Liver (tissue), 3 donors: ENCODE results near the gene PPA1.

Source experiments
- RAD21 ChIP-seq, 2 donors: IDR thresholded peaks; 2 replicates each; pipeline ENCODE4 v1.6.1; 2016; ENCODE audit warnings: antibody characterized with exemption in 2 of 2, mild to moderate bottlenecking in 2 of 2
- TF ChIP-seq, protein P1 (sequence below): fragments of 150-350 bp; IDR thresholded peaks from 2 replicates; pipeline ENCODE4 v1.5.1; 2017; ENCODE audit warnings: improper control_type of control experiment, low read depth, low read length; ENCODE audit not compliant: missing input control
- TF ChIP-seq, protein P2 (sequence below): IDR thresholded peaks from 2 replicates; pipeline ENCODE4 v1.6.1; 2016; ENCODE audit warnings: antibody characterized with exemption
- TF ChIP-seq, protein P3 (sequence below): IDR thresholded peaks from 2 replicates; pipeline ENCODE4 v1.6.1; 2016; ENCODE audit warnings: antibody characterized with exemption
- TF ChIP-seq, protein P4 (sequence below): IDR thresholded peaks from 2 replicates; pipeline ENCODE4 v1.6.1; 2016; ENCODE audit warnings: antibody characterized with exemption, mild to moderate bottlenecking
- donor health status: healthy.
- donor health status: healthy.

DNA sequence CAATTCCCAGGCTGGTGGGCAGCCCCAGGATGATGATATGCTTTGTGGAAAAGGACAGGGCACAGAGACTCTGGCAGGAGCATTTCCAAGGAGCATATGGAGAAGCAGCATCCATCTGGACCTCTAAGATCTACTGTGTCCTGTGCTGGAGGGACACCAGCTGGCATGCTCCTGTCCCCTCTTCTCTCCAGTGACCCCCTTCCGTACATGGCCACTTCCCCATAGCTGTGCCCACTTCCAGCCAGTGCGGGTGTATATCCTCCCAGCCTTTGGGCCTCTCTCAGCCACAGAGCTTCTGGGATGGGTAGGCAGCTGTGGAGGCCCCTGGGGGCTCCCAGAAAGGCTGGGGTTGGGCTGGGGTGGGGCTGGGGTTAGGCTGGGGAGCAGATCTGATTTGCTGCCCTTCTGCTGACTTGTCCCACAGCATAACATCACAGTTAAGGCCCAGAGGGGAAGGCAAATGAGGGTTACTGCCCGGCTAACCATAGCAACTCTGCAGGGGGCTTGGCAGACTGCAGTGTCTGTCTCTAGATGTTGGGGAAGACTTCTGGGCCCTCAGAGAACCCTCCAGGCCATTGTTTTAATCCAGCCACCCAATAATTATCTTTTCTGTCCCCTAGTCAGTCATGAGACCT lies 44.3 kb upstream of the PPA1 start:
- TF ChIP-seq, protein P1, sequence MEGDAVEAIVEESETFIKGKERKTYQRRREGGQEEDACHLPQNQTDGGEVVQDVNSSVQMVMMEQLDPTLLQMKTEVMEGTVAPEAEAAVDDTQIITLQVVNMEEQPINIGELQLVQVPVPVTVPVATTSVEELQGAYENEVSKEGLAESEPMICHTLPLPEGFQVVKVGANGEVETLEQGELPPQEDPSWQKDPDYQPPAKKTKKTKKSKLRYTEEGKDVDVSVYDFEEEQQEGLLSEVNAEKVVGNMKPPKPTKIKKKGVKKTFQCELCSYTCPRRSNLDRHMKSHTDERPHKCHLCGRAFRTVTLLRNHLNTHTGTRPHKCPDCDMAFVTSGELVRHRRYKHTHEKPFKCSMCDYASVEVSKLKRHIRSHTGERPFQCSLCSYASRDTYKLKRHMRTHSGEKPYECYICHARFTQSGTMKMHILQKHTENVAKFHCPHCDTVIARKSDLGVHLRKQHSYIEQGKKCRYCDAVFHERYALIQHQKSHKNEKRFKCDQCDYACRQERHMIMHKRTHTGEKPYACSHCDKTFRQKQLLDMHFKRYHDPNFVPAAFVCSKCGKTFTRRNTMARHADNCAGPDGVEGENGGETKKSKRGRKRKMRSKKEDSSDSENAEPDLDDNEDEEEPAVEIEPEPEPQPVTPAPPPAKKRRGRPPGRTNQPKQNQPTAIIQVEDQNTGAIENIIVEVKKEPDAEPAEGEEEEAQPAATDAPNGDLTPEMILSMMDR, result no peak
- no peak for TF ChIP-seq RAD21 (IDR thresholded peaks at IDR 0.05)
- TF ChIP-seq, protein P2, sequence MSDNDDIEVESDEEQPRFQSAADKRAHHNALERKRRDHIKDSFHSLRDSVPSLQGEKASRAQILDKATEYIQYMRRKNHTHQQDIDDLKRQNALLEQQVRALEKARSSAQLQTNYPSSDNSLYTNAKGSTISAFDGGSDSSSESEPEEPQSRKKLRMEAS, result no peak
- TF ChIP-seq, protein P3, sequence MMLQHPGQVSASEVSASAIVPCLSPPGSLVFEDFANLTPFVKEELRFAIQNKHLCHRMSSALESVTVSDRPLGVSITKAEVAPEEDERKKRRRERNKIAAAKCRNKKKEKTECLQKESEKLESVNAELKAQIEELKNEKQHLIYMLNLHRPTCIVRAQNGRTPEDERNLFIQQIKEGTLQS, result no peak
- TF ChIP-seq, protein P4, sequence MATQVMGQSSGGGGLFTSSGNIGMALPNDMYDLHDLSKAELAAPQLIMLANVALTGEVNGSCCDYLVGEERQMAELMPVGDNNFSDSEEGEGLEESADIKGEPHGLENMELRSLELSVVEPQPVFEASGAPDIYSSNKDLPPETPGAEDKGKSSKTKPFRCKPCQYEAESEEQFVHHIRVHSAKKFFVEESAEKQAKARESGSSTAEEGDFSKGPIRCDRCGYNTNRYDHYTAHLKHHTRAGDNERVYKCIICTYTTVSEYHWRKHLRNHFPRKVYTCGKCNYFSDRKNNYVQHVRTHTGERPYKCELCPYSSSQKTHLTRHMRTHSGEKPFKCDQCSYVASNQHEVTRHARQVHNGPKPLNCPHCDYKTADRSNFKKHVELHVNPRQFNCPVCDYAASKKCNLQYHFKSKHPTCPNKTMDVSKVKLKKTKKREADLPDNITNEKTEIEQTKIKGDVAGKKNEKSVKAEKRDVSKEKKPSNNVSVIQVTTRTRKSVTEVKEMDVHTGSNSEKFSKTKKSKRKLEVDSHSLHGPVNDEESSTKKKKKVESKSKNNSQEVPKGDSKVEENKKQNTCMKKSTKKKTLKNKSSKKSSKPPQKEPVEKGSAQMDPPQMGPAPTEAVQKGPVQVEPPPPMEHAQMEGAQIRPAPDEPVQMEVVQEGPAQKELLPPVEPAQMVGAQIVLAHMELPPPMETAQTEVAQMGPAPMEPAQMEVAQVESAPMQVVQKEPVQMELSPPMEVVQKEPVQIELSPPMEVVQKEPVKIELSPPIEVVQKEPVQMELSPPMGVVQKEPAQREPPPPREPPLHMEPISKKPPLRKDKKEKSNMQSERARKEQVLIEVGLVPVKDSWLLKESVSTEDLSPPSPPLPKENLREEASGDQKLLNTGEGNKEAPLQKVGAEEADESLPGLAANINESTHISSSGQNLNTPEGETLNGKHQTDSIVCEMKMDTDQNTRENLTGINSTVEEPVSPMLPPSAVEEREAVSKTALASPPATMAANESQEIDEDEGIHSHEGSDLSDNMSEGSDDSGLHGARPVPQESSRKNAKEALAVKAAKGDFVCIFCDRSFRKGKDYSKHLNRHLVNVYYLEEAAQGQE, result no peak
